ENCODE measurements around the gene SPC24. TPM values are rescaled to one million over a fixed set of nuclear protein-coding genes. Genes with fewer than 3 reads are reported as not detected.
"Not testable (repeated sequence)": the region's sequence is repeated elsewhere in the genome, so short reads cannot be mapped to it uniquely, and the experiment has no call there.

The SPC24 gene
- total RNA-seq, 1 experiment from 2014 or later, result 50.6 TPM

GRCh38 chr19:11164879-11165406 is 9.4 kb upstream of the SPC24 start:
- DNase-seq (ENCODE audit: low read depth, low spot score), result no peak
- POLR2A ChIA-PET, result interaction anchor here (0.6 kb wide), 1 partner anchor 40 kb away, joined by 5 read pairs; no protein-coding TSS in a partner anchor

DNA sequence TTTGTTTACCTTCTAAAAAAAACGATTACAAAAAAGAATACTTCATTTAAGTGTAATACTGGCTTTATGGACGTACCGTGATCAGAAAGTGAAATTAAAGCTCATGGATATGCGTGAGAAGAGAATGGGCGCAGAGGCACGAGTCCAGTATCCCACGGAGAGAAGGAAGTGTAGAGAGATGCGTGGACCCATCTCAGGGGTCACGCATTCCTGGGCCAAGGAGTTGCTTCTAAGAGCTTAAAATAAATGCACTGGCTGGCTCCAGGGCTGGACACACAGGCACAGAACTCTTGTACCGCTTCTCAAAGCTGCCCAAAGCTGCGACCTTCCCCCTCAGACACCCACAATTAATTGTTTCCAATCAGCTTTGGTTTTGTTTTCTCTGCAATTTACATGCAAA is 8.7 kb upstream of the SPC24 start:
- ATAC-seq (no peak), DNase-seq (ENCODE audit: low read depth, low spot score) (no peak)
- POLR2A ChIA-PET, result interaction anchor here (0.6 kb wide), 1 partner anchor 39 kb away, joined by 5 read pairs; no protein-coding TSS in a partner anchor
- TSS peak; percentile 95 for BruUV-seq (replicated peaks)
- Histone ChIP-seq H3K27ac (ENCODE audit: low read length) (no peak overlapping the region), H3K27me3 (ENCODE audit: control insufficient read depth, insufficient read depth, low read length) (no peaks in the 10 kb centered on the region), H3K4me3 (ENCODE audit: low read depth in 2 of 2, low read length in 2 of 2) (no peak overlapping the region), H3K9me3 (ENCODE audit: control insufficient read depth, insufficient read depth, low read depth, low read length) (no peaks in the 10 kb centered on the region), H3K4me1 (ENCODE audit: control insufficient read depth, insufficient read depth, low read length) (no peaks in the 10 kb centered on the region), H3K36me3 (ENCODE audit: control insufficient read depth, insufficient read depth, low read length) (no peaks in the 10 kb centered on the region)
- no peak for TF ChIP-seq REST (IDR thresholded peaks at IDR 0.05; ENCODE audit: insufficient read depth in 1 of 2, low read depth in 2 of 2, low read length in 1 of 2)
- TF ChIP-seq, protein P1, sequence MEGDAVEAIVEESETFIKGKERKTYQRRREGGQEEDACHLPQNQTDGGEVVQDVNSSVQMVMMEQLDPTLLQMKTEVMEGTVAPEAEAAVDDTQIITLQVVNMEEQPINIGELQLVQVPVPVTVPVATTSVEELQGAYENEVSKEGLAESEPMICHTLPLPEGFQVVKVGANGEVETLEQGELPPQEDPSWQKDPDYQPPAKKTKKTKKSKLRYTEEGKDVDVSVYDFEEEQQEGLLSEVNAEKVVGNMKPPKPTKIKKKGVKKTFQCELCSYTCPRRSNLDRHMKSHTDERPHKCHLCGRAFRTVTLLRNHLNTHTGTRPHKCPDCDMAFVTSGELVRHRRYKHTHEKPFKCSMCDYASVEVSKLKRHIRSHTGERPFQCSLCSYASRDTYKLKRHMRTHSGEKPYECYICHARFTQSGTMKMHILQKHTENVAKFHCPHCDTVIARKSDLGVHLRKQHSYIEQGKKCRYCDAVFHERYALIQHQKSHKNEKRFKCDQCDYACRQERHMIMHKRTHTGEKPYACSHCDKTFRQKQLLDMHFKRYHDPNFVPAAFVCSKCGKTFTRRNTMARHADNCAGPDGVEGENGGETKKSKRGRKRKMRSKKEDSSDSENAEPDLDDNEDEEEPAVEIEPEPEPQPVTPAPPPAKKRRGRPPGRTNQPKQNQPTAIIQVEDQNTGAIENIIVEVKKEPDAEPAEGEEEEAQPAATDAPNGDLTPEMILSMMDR (IDR thresholded peaks at IDR 0.05), result no peak
- TF ChIP-seq SIN3A (IDR thresholded peaks at IDR 0.05; ENCODE audit: borderline replicate concordance, insufficient read depth, low read depth, low read length), result no peak
- no peak for TF ChIP-seq TCF7L2 (IDR thresholded peaks at IDR 0.05; ENCODE audit: low read depth, low read length)
- TF ChIP-seq POLR2AphosphoS5 (IDR thresholded peaks at IDR 0.05; ENCODE audit: low read depth, low read length), result no peak
- CTCF ChIA-PET, result no interaction called here
- in situ Hi-C loops (cut with HindIII; ENCODE audit: low pct_unique_long_range_greater_than_20kb, low sequenced_read_pairs) (no loop called here), intact Hi-C loops (cut with micrococcal nuclease; ENCODE audit: unreplicated experiment) (no loop called here)

More at GRCh38 chr19:11164879-11165406, 9.4 kb upstream of the SPC24 start:
- H3K4me3 ChIP-seq (ENCODE audit: low read depth in 2 of 2, low read length in 2 of 2), result no peak overlapping the region
- H3K4me1 ChIP-seq (ENCODE audit: control insufficient read depth, insufficient read depth, low read length), result no peaks in the 10 kb centered on the region
- TF ChIP-seq POLR2AphosphoS5 (IDR thresholded peaks at IDR 0.05; ENCODE audit: low read depth, low read length) (no peak), REST (IDR thresholded peaks at IDR 0.05; ENCODE audit: insufficient read depth in 1 of 2, low read depth in 2 of 2, low read length in 1 of 2) (no peak), TCF7L2 (IDR thresholded peaks at IDR 0.05; ENCODE audit: low read depth, low read length) (no peak), SIN3A (IDR thresholded peaks at IDR 0.05; ENCODE audit: borderline replicate concordance, insufficient read depth, low read depth, low read length) (no peak)
- TF ChIP-seq, protein P1 (IDR thresholded peaks at IDR 0.05), result no peak
- no TSS peak for BruUV-seq (replicated peaks)
- H3K36me3 ChIP-seq (ENCODE audit: control insufficient read depth, insufficient read depth, low read length), result no peaks in the 10 kb centered on the region
- no peak for ATAC-seq
- intact Hi-C loops (cut with micrococcal nuclease; ENCODE audit: unreplicated experiment), result no loop called here
- H3K27me3 ChIP-seq (ENCODE audit: control insufficient read depth, insufficient read depth, low read length), result no peaks in the 10 kb centered on the region
- in situ Hi-C loops (cut with HindIII; ENCODE audit: low pct_unique_long_range_greater_than_20kb, low sequenced_read_pairs), result no loop called here
- CTCF ChIA-PET, result no interaction called here
- no peak overlapping the region for H3K27ac ChIP-seq (ENCODE audit: low read length)
- H3K9me3 ChIP-seq (ENCODE audit: control insufficient read depth, insufficient read depth, low read depth, low read length), result no peaks in the 10 kb centered on the region

GRCh38 chr19:11160440-11160768 is 4.8 kb upstream of the SPC24 start:
- H3K9me3 ChIP-seq (ENCODE audit: control insufficient read depth, insufficient read depth, low read depth, low read length); H3K27ac ChIP-seq (ENCODE audit: low read length); BruUV-seq (replicated peaks); CTCF ChIA-PET; H3K36me3 ChIP-seq (ENCODE audit: control insufficient read depth, insufficient read depth, low read length); POLR2A ChIA-PET; intact Hi-C loops (cut with micrococcal nuclease; ENCODE audit: unreplicated experiment); H3K27me3 ChIP-seq (ENCODE audit: control insufficient read depth, insufficient read depth, low read length); H3K4me1 ChIP-seq (ENCODE audit: control insufficient read depth, insufficient read depth, low read length); H3K4me3 ChIP-seq (ENCODE audit: low read depth in 2 of 2, low read length in 2 of 2); ATAC-seq; in situ Hi-C loops (cut with HindIII; ENCODE audit: low pct_unique_long_range_greater_than_20kb, low sequenced_read_pairs); DNase-seq (ENCODE audit: low read depth, low spot score): not testable (repeated sequence)

Data from Panc1 (cell line).